Tibial artery (tissue), 4 donors: ENCODE results near the gene PLCD1.
"Not testable (repeated sequence)": the region's sequence is repeated elsewhere in the genome, so short reads cannot be mapped to it uniquely, and the experiment has no call there.

Source experiments
- DNase-seq, 2 donors: peaks; one replicate each; pipeline ENCODE4 v3.0.0-alpha.2; 2019
- H3K27ac ChIP-seq, 2 donors: fragments of 200-600 bp; sonication (generic) in 1 of 2; 1 replicate in 1 of 2; 2 replicates in 1 of 2; pipeline ENCODE4 v1.5.1; 2018 to 2019; ENCODE audit warnings: mild to moderate bottlenecking in 1 of 2
- H3K27me3 ChIP-seq, 2 donors: fragments of 200-600 bp; sonication (generic) in 1 of 2; one replicate each; pipeline versions ENCODE4 v1.5.1 to v1.6.0; 2016 to 2019
- H3K36me3 ChIP-seq, 3 donors: fragments of 200-600 bp; sonication (generic) in 2 of 3; one replicate each; pipeline ENCODE4 v1.5.1; 2016 to 2019; ENCODE audit warnings: mild to moderate bottlenecking in 2 of 3
- H3K4me1 ChIP-seq, 4 donors: fragments of 200-600 bp; sonication (generic) in 2 of 4; 1 replicate in 3 of 4; 2 replicates in 1 of 4; pipeline ENCODE4 v1.5.1; 2016 to 2019
- H3K4me3 ChIP-seq, 2 donors: fragments of 200-600 bp; sonication (generic) in 1 of 2; 1 replicate in 1 of 2; 2 replicates in 1 of 2; pipeline ENCODE4 v1.5.1; 2018 to 2019; ENCODE audit warnings: mild to moderate bottlenecking in 2 of 2
- H3K9me3 ChIP-seq, 3 donors: fragments of 200-600 bp; sonication (generic) in 1 of 3; one replicate each; pipeline ENCODE4 v1.5.1; 2016 to 2019
- intact Hi-C: fragments of 100-400 bp; cut with DNase I; formaldehyde crosslinking; loops from one replicate; pipeline ENCODE4 v1.15.0; 2023; ENCODE audit warnings: low total_unique reads
- TF ChIP-seq, protein P1 (sequence below), 2 experiments: fragments of 200-600 bp in 1 of 2; fragments of 450-650 bp in 1 of 2; IDR thresholded peaks; one replicate each; pipeline ENCODE4 v1.5.1; 2017 to 2019; ENCODE audit warnings: antibody characterized with exemption in 2 of 2, mild to moderate bottlenecking in 1 of 2, moderate library complexity in 1 of 2

PLCD1 gene

GRCh38 chr3:38059591-38059990, 30.1 kb upstream of the PLCD1 start:
- Histone ChIP-seq H3K36me3 (no peaks in the 10 kb centered on the region), H3K4me1 (no peaks in the 10 kb centered on the region), H3K27me3 (no peaks in the 10 kb centered on the region), H3K9me3 (no peaks in the 10 kb centered on the region), H3K4me3 (no peak overlapping the region), H3K27ac (no peak overlapping the region)
- intact Hi-C loops: no loop called here
- no peak for DNase-seq
- TF ChIP-seq, protein P1, sequence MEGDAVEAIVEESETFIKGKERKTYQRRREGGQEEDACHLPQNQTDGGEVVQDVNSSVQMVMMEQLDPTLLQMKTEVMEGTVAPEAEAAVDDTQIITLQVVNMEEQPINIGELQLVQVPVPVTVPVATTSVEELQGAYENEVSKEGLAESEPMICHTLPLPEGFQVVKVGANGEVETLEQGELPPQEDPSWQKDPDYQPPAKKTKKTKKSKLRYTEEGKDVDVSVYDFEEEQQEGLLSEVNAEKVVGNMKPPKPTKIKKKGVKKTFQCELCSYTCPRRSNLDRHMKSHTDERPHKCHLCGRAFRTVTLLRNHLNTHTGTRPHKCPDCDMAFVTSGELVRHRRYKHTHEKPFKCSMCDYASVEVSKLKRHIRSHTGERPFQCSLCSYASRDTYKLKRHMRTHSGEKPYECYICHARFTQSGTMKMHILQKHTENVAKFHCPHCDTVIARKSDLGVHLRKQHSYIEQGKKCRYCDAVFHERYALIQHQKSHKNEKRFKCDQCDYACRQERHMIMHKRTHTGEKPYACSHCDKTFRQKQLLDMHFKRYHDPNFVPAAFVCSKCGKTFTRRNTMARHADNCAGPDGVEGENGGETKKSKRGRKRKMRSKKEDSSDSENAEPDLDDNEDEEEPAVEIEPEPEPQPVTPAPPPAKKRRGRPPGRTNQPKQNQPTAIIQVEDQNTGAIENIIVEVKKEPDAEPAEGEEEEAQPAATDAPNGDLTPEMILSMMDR (IDR thresholded peaks at IDR 0.05): no peak

DNA sequence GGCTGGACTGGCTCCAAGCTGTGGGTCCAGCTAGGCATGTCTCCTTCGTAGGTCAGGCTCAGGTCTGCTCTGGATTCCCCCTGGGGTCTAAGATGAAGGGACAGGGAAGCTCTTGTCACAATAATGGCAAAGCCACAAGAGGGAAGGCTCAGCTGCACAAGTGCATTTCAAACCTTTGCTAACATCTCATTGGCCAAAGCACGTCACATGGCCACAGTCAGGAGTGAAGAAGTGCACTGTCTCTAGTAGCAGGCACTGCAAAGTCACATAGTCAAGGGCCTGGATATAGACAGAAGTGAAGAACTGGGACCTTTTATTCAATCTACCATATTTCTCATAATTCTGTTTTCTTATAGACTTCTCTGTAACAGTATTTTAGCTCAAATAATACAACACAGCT, 29.7 kb upstream of the PLCD1 start:
- intact Hi-C loops: no loop called here
- no peak overlapping the region for H3K4me3 ChIP-seq
- H3K27ac ChIP-seq: no peak overlapping the region
- no peaks in the 10 kb centered on the region for H3K36me3 ChIP-seq
- no peaks in the 10 kb centered on the region for H3K27me3 ChIP-seq
- TF ChIP-seq, protein P1 (IDR thresholded peaks at IDR 0.05): no peak
- H3K4me1 ChIP-seq: no peaks in the 10 kb centered on the region
- H3K9me3 ChIP-seq: no peaks in the 10 kb centered on the region
- DNase-seq: no peak

- no peaks in the 10 kb centered on the region for H3K27me3 ChIP-seq
- H3K9me3 ChIP-seq: no peaks in the 10 kb centered on the region
- H3K4me3 ChIP-seq: no peak overlapping the region
- TF ChIP-seq, protein P1 (IDR thresholded peaks at IDR 0.05): no peak
- peaks cover 0 to 3% (median under 1%) of the 10 kb centered on the region in 4 donors for H3K4me1 ChIP-seq
- no peaks in the 10 kb centered on the region for H3K36me3 ChIP-seq
- no peak for DNase-seq
- intact Hi-C loops: no loop called here
- H3K27ac ChIP-seq: no peak overlapping the region
Observed at GRCh38 chr3:38054499-38055001, 25.1 kb upstream of the PLCD1 start.

DNA sequence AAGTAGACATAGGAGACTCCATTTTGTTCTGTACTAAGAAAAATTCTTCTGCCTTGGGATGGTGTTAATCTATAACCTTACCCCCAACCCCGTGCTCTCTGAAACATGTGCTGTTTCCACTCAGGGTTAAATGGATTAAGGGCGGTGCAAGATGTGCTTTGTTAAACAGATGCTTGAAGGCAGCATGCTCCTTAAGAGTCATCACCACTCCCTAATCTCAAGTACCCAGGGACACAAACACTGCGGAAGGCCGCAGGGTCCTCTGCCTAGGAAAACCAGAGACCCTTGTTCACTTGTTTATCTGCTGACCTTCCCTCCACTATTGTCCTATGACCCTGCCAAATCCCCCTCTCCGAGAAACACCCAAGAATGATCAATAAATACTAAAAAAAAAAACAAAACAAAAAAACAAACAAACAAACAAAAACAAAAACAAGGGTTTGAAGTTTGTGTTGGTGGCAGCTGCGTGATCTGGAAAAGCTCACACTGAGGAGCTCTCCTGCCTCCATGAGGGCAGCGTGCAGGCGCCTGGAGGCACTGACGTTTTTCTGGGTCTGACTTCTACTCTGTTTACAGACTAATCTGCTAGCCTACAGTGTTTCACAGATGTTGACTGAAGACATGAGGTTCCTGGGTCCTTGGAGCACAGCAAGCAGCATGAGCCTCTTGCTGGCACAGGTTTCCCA, 24.5 kb upstream of the PLCD1 start:
- H3K27me3 ChIP-seq, H3K27ac ChIP-seq, H3K9me3 ChIP-seq, intact Hi-C loops, H3K36me3 ChIP-seq, H3K4me3 ChIP-seq, DNase-seq, H3K4me1 ChIP-seq: not testable (repeated sequence)

- H3K36me3 ChIP-seq, intact Hi-C loops, H3K27ac ChIP-seq, H3K4me3 ChIP-seq, H3K9me3 ChIP-seq, H3K27me3 ChIP-seq, H3K4me1 ChIP-seq, DNase-seq: not testable (repeated sequence)
Observed at GRCh38 chr3:38053286-38053685, 23.8 kb upstream of the PLCD1 start.

- no peaks in the 10 kb centered on the region for H3K9me3 ChIP-seq
- no peaks in the 10 kb centered on the region for H3K36me3 ChIP-seq
- peaks cover 0 to 7% (median 1%) of the 10 kb centered on the region in 4 donors for H3K4me1 ChIP-seq
- TF ChIP-seq, protein P1 (IDR thresholded peaks at IDR 0.05): no peak
- no peaks in the 10 kb centered on the region for H3K27me3 ChIP-seq
- intact Hi-C loops: no loop called here
- no peak overlapping the region for H3K27ac ChIP-seq
- DNase-seq: no peak
- no peak overlapping the region for H3K4me3 ChIP-seq
Observed at GRCh38 chr3:38051131-38051530, 21.7 kb upstream of the PLCD1 start.
